Measurements from ENCODE around the gene TCF7L1. TPM values are rescaled to one million over a fixed set of nuclear protein-coding genes. Genes with fewer than 3 reads are reported as not detected.

The TCF7L1 gene
- total and polyA plus RNA-seq, 2 of the 13 experiments (the other 11 are each of a cell fraction or from before 2014, with no cell fraction given) = 0.04 to 0.15 TPM

DNA sequence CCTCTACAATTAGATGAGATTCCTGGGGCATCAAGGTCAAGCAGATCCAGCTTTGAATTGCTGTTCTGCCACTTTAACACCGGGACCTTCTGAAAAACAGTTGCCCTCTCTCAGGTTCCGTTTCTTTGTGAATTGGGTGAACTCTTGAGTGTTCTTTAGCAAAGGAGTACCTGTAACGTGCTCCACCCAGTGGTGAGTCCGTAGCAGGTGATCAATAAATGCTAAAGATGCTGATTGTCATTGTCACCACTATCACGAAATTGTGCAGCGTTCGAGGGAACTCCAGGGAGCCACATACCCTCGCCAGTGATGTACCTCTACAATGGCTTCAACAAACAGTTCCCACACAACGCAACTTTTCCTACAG lies 81.9 kb downstream of the TCF7L1 start (continued):
- no peak for TF ChIP-seq ZBTB3 (CRISPR knock-in tag; IDR thresholded peaks at IDR 0.05; ENCODE audit: borderline replicate concordance, low read depth)
- TF ChIP-seq ZNF678 (CRISPR knock-in tag; IDR thresholded peaks at IDR 0.05) = no peak
- TF ChIP-seq, protein P1, sequence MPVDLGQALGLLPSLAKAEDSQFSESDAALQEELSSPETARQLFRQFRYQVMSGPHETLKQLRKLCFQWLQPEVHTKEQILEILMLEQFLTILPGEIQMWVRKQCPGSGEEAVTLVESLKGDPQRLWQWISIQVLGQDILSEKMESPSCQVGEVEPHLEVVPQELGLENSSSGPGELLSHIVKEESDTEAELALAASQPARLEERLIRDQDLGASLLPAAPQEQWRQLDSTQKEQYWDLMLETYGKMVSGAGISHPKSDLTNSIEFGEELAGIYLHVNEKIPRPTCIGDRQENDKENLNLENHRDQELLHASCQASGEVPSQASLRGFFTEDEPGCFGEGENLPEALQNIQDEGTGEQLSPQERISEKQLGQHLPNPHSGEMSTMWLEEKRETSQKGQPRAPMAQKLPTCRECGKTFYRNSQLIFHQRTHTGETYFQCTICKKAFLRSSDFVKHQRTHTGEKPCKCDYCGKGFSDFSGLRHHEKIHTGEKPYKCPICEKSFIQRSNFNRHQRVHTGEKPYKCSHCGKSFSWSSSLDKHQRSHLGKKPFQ (CRISPR knock-in tag; IDR thresholded peaks at IDR 0.05; ENCODE audit: insufficient replicate concordance) = no peak
- peak; percentile 63 for TF ChIP-seq ONECUT2 (CRISPR knock-in tag; IDR thresholded peaks at IDR 0.05)
- peak; percentile 54; the same call in 1 of the 2 replicates for TF ChIP-seq RNF2 (conservative IDR thresholded peaks at IDR 0.05; ENCODE audit: low read depth)
- 0 out of 2 replicates have a peak, but pooled peaks have one; percentile 11 for TF ChIP-seq SALL1 (CRISPR knock-in tag; IDR thresholded peaks at IDR 0.05)

DNA sequence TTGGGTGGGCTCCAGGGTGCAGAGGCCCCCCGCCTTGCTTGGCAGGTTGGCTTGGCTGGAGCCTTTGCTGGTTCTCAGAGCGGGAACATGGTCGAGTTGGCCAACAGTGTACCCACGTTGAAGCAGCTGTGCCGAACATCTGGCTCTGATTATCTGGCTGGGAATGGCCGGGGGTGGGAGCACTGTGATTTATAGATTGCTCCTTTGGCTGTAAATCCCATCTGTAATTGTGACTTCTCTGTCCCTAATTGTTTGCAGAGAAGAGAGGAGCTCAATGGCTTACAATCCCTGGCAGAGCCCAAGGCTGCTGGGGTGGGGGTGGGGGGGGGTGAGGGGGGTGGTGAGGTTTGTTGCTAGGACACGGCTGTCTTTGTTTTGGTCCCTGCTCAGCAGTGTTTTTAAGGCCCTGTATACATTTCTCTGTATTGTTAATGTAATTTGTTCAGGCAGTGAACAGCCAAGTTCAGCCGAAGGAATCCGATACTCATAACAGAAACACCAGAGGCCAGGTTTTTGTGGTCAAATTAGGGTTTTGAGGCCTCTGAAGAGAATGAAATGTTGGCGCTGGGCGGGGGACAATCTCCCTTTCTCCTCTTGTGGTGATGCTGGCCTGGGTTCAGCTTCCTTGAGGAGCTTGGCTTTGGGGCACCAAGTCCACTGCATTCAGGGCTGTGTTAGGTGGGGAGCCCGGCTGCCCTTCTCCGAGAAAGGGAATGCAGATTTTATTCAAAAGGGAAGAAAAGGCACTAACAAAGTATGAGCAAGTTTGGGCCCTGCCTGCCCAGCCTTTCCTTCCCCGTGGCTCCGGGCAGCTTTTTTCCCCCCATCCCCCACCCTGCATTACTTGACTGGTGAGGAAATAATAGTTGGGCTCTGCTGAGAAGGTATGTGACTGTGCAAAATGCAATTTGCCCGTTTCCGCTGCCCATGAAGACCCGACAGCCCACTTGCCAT lies 82.5 kb downstream of the TCF7L1 start:
- Histone ChIP-seq H2AFZ (ENCODE audit: low read length) (no peak overlapping the region), H3K36me3 (replicated peaks in 1 of 2; ENCODE audit: control insufficient read depth in 1 of 2, insufficient read depth in 2 of 2, low read length in 2 of 2) (no peaks in the 10 kb centered on the region), H3K4me3 (replicated peaks in 1 of 3; ENCODE audit: insufficient read depth in 1 of 3, low read depth in 2 of 3, low read length in 3 of 3) (no peak overlapping the region), H3K4me1 (ENCODE audit: insufficient read depth, low read length) (no peaks in the 10 kb centered on the region), H3K79me2 (ENCODE audit: insufficient read depth, low read length) (no peaks in the 10 kb centered on the region), H3K4me2 (ENCODE audit: low read depth, low read length) (no peak overlapping the region), H3K9me3 (ENCODE audit: low read length) (no peaks in the 10 kb centered on the region), H3K27me3 (ENCODE audit: control insufficient read depth in 1 of 2, insufficient read depth in 2 of 2, low read length in 2 of 2) (peaks cover 10 to 49% of the 10 kb centered on the region in 2 experiments; a peak in 4 of 5 replicates), H3K27ac (ENCODE audit: extremely low read length, insufficient read depth, low read length) (no peak overlapping the region), H3K9ac (ENCODE audit: insufficient read depth, low read depth, low read length) (no peak overlapping the region), H4K20me1 (ENCODE audit: insufficient read depth, low read length) (no peaks in the 10 kb centered on the region)
- no peak for ATAC-seq
- FAIRE-seq = no peak
- 36% methylated on average over 18 of the region's 18 CpGs for WGBS (ENCODE audit: low lambda C conversion rate)
- in situ Hi-C loops (cut with HindIII; ENCODE audit: extremely low pct_ligation_motif_present, low pct_unique_long_range_greater_than_20kb) (no loop called here), intact Hi-C loops (cut with micrococcal nuclease; ENCODE audit: unreplicated experiment) (loop anchor here (1.0 kb wide), 2 partner anchors 84 to 148 kb away; no protein-coding TSS in a partner anchor)
- POLR2A ChIA-PET = no interaction called here
- CTCF ChIA-PET (ENCODE audit: low intra/inter-chr PET ratio, low total read pairs) = no interaction called here
- no peak for TF ChIP-seq ZNF510 (CRISPR knock-in tag; IDR thresholded peaks at IDR 0.05; ENCODE audit: low read depth)
- TF ChIP-seq, protein P2, sequence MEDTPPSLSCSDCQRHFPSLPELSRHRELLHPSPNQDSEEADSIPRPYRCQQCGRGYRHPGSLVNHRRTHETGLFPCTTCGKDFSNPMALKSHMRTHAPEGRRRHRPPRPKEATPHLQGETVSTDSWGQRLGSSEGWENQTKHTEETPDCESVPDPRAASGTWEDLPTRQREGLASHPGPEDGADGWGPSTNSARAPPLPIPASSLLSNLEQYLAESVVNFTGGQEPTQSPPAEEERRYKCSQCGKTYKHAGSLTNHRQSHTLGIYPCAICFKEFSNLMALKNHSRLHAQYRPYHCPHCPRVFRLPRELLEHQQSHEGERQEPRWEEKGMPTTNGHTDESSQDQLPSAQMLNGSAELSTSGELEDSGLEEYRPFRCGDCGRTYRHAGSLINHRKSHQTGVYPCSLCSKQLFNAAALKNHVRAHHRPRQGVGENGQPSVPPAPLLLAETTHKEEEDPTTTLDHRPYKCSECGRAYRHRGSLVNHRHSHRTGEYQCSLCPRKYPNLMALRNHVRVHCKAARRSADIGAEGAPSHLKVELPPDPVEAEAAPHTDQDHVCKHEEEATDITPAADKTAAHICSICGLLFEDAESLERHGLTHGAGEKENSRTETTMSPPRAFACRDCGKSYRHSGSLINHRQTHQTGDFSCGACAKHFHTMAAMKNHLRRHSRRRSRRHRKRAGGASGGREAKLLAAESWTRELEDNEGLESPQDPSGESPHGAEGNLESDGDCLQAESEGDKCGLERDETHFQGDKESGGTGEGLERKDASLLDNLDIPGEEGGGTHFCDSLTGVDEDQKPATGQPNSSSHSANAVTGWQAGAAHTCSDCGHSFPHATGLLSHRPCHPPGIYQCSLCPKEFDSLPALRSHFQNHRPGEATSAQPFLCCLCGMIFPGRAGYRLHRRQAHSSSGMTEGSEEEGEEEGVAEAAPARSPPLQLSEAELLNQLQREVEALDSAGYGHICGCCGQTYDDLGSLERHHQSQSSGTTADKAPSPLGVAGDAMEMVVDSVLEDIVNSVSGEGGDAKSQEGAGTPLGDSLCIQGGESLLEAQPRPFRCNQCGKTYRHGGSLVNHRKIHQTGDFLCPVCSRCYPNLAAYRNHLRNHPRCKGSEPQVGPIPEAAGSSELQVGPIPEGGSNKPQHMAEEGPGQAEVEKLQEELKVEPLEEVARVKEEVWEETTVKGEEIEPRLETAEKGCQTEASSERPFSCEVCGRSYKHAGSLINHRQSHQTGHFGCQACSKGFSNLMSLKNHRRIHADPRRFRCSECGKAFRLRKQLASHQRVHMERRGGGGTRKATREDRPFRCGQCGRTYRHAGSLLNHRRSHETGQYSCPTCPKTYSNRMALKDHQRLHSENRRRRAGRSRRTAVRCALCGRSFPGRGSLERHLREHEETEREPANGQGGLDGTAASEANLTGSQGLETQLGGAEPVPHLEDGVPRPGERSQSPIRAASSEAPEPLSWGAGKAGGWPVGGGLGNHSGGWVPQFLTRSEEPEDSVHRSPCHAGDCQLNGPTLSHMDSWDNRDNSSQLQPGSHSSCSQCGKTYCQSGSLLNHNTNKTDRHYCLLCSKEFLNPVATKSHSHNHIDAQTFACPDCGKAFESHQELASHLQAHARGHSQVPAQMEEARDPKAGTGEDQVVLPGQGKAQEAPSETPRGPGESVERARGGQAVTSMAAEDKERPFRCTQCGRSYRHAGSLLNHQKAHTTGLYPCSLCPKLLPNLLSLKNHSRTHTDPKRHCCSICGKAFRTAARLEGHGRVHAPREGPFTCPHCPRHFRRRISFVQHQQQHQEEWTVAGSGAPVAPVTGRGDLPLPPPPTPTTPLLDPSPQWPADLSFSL (CRISPR knock-in tag; IDR thresholded peaks at IDR 0.05) = no peak
- TF ChIP-seq HDAC6 (IDR thresholded peaks at IDR 0.05; ENCODE audit: low read depth, low read length) = no peak
- TF ChIP-seq, protein P3, sequence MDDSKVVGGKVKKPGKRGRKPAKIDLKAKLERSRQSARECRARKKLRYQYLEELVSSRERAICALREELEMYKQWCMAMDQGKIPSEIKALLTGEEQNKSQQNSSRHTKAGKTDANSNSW (CRISPR knock-in tag; IDR thresholded peaks at IDR 0.05; ENCODE audit: borderline replicate concordance) = no peak
- no peak for TF ChIP-seq ZNF367 (CRISPR knock-in tag; IDR thresholded peaks at IDR 0.05; ENCODE audit: borderline replicate concordance)
- DNase-seq (ENCODE audit: low spot score) = no peak
- BruUV-seq (replicated peaks) = no TSS peak

Data from HepG2 (cell line).